Gastrocnemius medialis (tissue), 4 donors: ENCODE data around the gene COX20.

Source experiments
- CTCF ChIP-seq, 5 experiments: fragments of 450-650 bp in 3 of 5; fragments of 200-600 bp in 2 of 5; sonication (generic) in 2 of 5; IDR thresholded peaks in 4 of 5; conservative IDR thresholded peaks in 1 of 5; 1 replicate in 4 of 5; 2 replicates in 1 of 5; pipeline ENCODE4 v1.5.1; 2016 to 2019; ENCODE audit warnings: antibody characterized with exemption in 5 of 5, mild to moderate bottlenecking in 3 of 5, moderate library complexity in 3 of 5
- POLR2A ChIP-seq, 2 donors: fragments of 450-650 bp; IDR thresholded peaks; one replicate each; pipeline ENCODE4 v1.6.1; 2017; ENCODE audit warnings: antibody characterized with exemption in 2 of 2, mild to moderate bottlenecking in 2 of 2, moderate library complexity in 2 of 2

- TF ChIP-seq CTCF (IDR thresholded peaks at IDR 0.05 in 4 of 5, conservative IDR thresholded peaks at IDR 0.05 in 1 of 5), result no peak
- TF ChIP-seq POLR2A (IDR thresholded peaks at IDR 0.05), result no peak
Measured at GRCh38 chr1:244866355-244866754, 30.9 kb downstream of the COX20 start.
